AG09309 (cell line): Measurements from ENCODE around the gene INPP5J.

Source experiments
- DNase-seq: peaks from one replicate; pipeline ENCODE4 v3.0.0-alpha.2; 2010; ENCODE audit warnings: low read depth
- H3K4me3 ChIP-seq: 2 replicates; pipeline ENCODE4 v1.5.1; 2011; ENCODE audit warnings: mild to moderate bottlenecking, low read depth, low read length, moderate library complexity; ENCODE audit not compliant: control insufficient read depth
- CTCF ChIP-seq: IDR thresholded peaks from 2 replicates; pipeline ENCODE4 v1.5.1; 2011; ENCODE audit warnings: mild to moderate bottlenecking, low read depth, low read length, inconsistent platforms; ENCODE audit not compliant: insufficient read depth, control insufficient read depth; ENCODE audit errors: missing control alignments

The INPP5J gene

DNA sequence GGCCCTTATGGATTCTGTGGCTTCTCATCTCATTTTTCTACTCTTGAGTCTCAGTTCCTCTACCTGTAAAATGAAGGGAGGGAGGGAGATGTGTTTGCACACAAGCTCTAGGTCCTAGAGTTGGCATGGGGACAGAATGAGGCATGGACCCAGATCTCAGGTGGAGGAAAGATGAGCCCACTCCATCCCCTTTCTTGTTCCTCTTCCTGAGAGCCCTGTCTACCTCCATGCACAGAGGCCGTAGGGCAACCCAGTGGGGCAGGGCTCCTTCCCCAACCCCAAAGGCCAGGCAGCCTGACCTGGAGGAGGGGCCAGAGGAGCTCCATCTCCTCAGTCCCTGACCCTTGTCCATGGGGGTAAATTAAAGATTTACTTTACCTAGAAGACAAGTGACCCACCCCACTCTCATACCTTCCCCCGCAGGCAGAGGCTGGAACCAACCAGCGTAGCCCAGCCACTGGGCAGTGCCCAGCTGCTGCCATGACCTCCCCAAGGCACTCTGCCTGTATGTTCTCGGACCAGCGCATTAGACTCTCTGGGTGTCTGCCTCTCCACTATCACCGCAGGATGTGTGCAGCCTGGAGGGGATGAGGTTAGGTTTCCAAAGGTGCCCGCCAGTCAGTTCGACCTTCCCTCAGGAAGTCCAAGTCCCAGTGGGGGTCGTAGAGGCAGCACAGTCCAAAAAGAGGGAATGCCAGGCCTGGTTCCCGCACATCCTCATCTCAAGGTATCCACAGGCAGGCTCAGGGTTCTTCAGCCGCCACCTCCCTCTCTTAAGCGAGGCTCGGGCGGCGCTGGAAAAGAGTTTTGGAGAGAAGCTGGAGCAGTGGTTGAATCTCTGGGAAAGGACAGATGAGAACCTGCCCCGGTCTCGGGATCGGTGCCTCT, 38.6 kb upstream of the INPP5J start:
- no peak for DNase-seq
- no peak for TF ChIP-seq CTCF
- H3K4me3 ChIP-seq = peak overlapping the region; percentile 74

GRCh38 chr22:31084811-31085492, 37.8 kb upstream of the INPP5J start:
- peak; percentile 79 for TF ChIP-seq CTCF
- peak overlapping the region; percentile 74 for H3K4me3 ChIP-seq
- DNase-seq = no peak

GRCh38 chr22:31085493-31085824, 37.3 kb upstream of the INPP5J start:
- no peak for TF ChIP-seq CTCF
- no peak for DNase-seq
- peak overlapping the region; percentile 74 for H3K4me3 ChIP-seq

DNA sequence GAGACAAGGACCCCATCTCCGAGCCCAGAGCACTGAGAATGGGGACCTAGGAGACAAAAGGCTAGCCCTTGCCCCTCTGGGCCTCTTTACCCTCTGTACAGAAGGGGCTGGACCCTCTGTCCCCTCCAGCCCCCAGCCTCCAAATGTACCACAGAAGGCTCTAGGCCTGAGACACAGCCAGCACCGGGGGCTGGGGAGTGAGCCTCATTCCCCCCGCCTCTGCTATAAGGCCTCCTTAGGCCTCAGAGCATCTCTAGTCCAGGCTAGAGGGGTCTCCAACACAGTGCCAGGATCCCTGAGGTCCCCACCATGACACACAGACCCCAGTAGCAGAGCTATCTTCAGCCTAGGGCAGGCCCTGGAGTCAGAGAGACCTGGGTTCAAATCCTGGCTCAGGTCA, 36.8 kb upstream of the INPP5J start:
- DNase-seq = no peak
- TF ChIP-seq CTCF = no peak
- no peak overlapping the region for H3K4me3 ChIP-seq

- DNase-seq = no peak
- H3K4me3 ChIP-seq = no peak overlapping the region
- TF ChIP-seq CTCF = no peak
These were observed 35.9 kb upstream of the INPP5J start for GRCh38 chr22:31086703-31087330.

- TF ChIP-seq CTCF = no peak
- H3K4me3 ChIP-seq = no peak overlapping the region
- DNase-seq = no peak
These were observed 35.0 kb upstream of the INPP5J start for GRCh38 chr22:31087744-31088215.
